Retinal pigment epithelial cell (primary cell): ENCODE measurements around the gene HIRIP3.

Source experiments
- DNase-seq: peaks from one replicate; pipeline ENCODE4 v3.0.0-alpha.2; 2010; ENCODE audit warnings: low read depth
- H3K4me3 ChIP-seq: 2 replicates; pipeline ENCODE4 v1.5.1; 2011; ENCODE audit warnings: mild to moderate bottlenecking, low read length, control low read depth, moderate library complexity
- CTCF ChIP-seq: conservative IDR thresholded peaks from 2 replicates; pipeline ENCODE4 v1.5.1; 2011; ENCODE audit warnings: low read depth, low read length, control low read depth, inconsistent platforms

Gene HIRIP3

GRCh38 chr16:29990034-29990433 lies 5.4 kb downstream of the HIRIP3 start:
- DNase-seq, result no peak
- H3K4me3 ChIP-seq, result no peak overlapping the region
- TF ChIP-seq CTCF, result no peak

- no peak for TF ChIP-seq CTCF
- no peak for DNase-seq
- H3K4me3 ChIP-seq, result no peak overlapping the region
Observed at GRCh38 chr16:29989111-29989858, 6.1 kb downstream of the HIRIP3 start.

GRCh38 chr16:29988346-29989075 lies 6.9 kb downstream of the HIRIP3 start:
- no peak overlapping the region for H3K4me3 ChIP-seq
- TF ChIP-seq CTCF, result no peak
- no peak for DNase-seq

GRCh38 chr16:29987371-29988085 lies 7.9 kb downstream of the HIRIP3 start:
- no peak for TF ChIP-seq CTCF
- DNase-seq, result no peak
- H3K4me3 ChIP-seq, result no peak overlapping the region

- no peak for DNase-seq
- no peak for TF ChIP-seq CTCF
- no peak overlapping the region for H3K4me3 ChIP-seq
Observed at GRCh38 chr16:29986931-29987330, 8.5 kb downstream of the HIRIP3 start.

GRCh38 chr16:29986231-29986630 lies 9.2 kb downstream of the HIRIP3 start:
- no peak for DNase-seq
- no peak for TF ChIP-seq CTCF
- H3K4me3 ChIP-seq, result no peak overlapping the region
